ENCODE data around the gene MC1R. TPM values are rescaled to one million over a fixed set of nuclear protein-coding genes. Genes with fewer than 3 reads are reported as not detected.
A peak's percentile ranks its signal among the peaks of the same experiment; 100 is the strongest.

Gene MC1R
- total RNA-seq, 2 experiments from 2014 or later, result 8.3 to 22.3 TPM

DNA sequence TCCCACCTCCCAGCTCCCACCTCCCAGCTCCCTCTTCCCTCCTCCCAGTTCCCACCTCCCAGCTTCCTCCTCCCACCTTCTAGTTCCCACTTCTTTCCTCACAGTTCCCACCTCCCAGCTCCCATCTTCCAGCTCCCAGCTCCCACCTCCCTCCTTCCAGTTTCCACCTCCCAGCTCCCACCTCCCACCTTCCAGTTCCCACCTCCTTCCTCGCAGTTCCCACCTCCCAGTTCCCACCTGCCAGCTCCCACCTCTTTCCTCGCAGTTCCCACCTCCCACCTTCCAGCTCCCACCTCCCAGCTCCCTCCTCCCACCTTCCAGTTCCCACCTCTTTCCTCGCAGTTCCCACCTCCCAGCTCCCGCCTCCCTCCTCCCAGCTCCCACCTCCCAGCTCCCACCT lies 10.4 kb upstream of the MC1R start:
- Histone ChIP-seq H3K4me2 (ENCODE audit: low read length) (no peak overlapping the region), H3K9me3 (ENCODE audit: low read length) (no peaks in the 10 kb centered on the region), H2AFZ (ENCODE audit: low read length) (no peak overlapping the region), H3K27ac (ENCODE audit: low read depth, low read length, poor library complexity, severe bottlenecking) (no peak overlapping the region), H3K79me2 (ENCODE audit: insufficient read depth, low read depth, low read length) (no peaks in the 10 kb centered on the region), H3K36me3 (ENCODE audit: insufficient read depth, low read length) (peaks cover 91% of the 10 kb centered on the region), H4K20me1 (ENCODE audit: insufficient read depth, low read length) (no peaks in the 10 kb centered on the region), H3K4me1 (ENCODE audit: insufficient read depth, low read length, poor library complexity, severe bottlenecking) (no peaks in the 10 kb centered on the region), H3K4me3 (ENCODE audit: low read depth, low read length, poor library complexity, severe bottlenecking) (no peak overlapping the region), H3K9me2 (ENCODE audit: insufficient read depth, low read length) (no peaks in the 10 kb centered on the region)
- POLR2A ChIA-PET, result interaction anchor here (0.7 kb wide), 1 partner anchor 205 kb away, joined by 3 read pairs; no protein-coding TSS in a partner anchor
- TF ChIP-seq EZH2phosphoT487 (IDR thresholded peaks at IDR 0.05; ENCODE audit: borderline replicate concordance, low read depth, low read length), result no peak
- TF ChIP-seq, protein P1, sequence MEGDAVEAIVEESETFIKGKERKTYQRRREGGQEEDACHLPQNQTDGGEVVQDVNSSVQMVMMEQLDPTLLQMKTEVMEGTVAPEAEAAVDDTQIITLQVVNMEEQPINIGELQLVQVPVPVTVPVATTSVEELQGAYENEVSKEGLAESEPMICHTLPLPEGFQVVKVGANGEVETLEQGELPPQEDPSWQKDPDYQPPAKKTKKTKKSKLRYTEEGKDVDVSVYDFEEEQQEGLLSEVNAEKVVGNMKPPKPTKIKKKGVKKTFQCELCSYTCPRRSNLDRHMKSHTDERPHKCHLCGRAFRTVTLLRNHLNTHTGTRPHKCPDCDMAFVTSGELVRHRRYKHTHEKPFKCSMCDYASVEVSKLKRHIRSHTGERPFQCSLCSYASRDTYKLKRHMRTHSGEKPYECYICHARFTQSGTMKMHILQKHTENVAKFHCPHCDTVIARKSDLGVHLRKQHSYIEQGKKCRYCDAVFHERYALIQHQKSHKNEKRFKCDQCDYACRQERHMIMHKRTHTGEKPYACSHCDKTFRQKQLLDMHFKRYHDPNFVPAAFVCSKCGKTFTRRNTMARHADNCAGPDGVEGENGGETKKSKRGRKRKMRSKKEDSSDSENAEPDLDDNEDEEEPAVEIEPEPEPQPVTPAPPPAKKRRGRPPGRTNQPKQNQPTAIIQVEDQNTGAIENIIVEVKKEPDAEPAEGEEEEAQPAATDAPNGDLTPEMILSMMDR (conservative IDR thresholded peaks at IDR 0.05; ENCODE audit: low read length), result no peak
- no peak for DNase-seq (ENCODE audit: low spot score)
- intact Hi-C loops (cut with micrococcal nuclease; ENCODE audit: unreplicated experiment), result no loop called here
- BruUV-seq (replicated peaks), result no TSS peak
- CTCF ChIA-PET (ENCODE audit: unreplicated experiment), result no interaction called here

DNA sequence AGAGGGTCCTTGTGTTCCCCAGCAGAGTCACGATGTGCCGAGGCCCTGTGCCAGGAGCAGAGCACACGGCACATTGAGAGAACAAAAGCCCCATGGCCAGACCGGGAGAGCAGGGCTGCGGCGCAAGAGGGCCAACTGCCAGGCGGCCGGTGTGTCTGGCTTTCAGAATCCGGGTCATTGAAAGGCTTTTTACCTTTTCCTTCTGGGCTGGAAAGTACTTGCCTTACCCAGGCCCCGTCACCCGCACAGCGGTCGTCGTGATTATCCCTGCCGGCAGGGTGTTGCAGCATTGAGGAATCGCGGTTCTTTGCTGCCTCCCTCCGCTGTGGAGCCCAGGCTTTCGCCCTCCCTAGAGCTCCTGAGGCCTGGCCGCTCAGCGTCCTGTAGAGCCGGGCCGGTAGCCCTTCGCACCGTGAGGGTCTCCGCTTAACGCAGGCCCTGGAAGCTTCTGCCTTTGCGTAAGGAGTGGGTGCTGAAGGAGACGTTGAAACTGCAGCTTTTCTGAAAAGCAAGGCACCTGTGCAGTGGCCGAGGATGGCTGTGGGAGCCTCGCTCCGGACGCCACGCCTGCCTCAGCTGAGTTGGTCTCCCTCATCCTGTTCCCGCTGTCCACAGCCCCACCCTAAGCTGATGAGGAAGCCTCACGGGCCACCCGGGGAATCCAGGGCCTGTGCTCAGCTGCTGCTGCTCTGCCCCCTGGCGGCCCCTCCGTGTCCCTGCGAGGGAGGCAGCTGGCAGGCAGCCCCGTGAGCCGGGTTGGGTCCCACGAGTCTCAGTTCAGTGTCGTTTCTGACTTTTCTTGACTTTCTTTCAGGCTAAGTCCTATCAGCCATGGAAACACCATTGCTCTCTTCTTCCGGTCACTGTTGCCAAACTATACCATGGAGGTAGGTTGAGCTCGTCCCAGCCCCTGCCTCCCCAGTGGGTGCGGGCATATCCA lies 8.6 kb upstream of the MC1R start:
- H3K36me3 ChIP-seq (ENCODE audit: insufficient read depth, low read length), result peaks cover 83% of the 10 kb centered on the region

More for the DNA sequence above, 8.6 kb upstream of the MC1R start:
- Histone ChIP-seq H3K4me3 (ENCODE audit: low read depth, low read length, poor library complexity, severe bottlenecking) (no peak overlapping the region), H2AFZ (ENCODE audit: low read length) (no peak overlapping the region), H3K79me2 (ENCODE audit: insufficient read depth, low read depth, low read length) (no peaks in the 10 kb centered on the region), H3K27ac (ENCODE audit: low read depth, low read length, poor library complexity, severe bottlenecking) (no peak overlapping the region), H3K9me3 (ENCODE audit: low read length) (no peaks in the 10 kb centered on the region), H3K4me2 (ENCODE audit: low read length) (no peak overlapping the region), H3K4me1 (ENCODE audit: insufficient read depth, low read length, poor library complexity, severe bottlenecking) (no peaks in the 10 kb centered on the region), H3K9me2 (ENCODE audit: insufficient read depth, low read length) (no peaks in the 10 kb centered on the region), H4K20me1 (ENCODE audit: insufficient read depth, low read length) (no peaks in the 10 kb centered on the region)
- no peak for TF ChIP-seq EZH2phosphoT487 (IDR thresholded peaks at IDR 0.05; ENCODE audit: borderline replicate concordance, low read depth, low read length)
- TF ChIP-seq, protein P1 (conservative IDR thresholded peaks at IDR 0.05; ENCODE audit: low read length), result peak; percentile 92
- ChIA-PET CTCF (ENCODE audit: unreplicated experiment) (interaction anchor here (0.6 kb wide), 1 partner anchor 165 kb away, joined by 3 read pairs; no protein-coding TSS in a partner anchor), POLR2A (interaction anchor here (0.6 to 1.1 kb wide), 3 partner anchors 12 to 27 kb away, joined by 3 to 5 read pairs (median 3); no protein-coding TSS in a partner anchor)
- DNase-seq (ENCODE audit: low spot score), result peak; percentile 74
- intact Hi-C loops (cut with micrococcal nuclease; ENCODE audit: unreplicated experiment), result loop anchor here (10.0 kb wide), 1 partner anchor 95 kb away; the partner anchor contains the start of gene FANCA
- no TSS peak for BruUV-seq (replicated peaks)

Measured in OCI-LY7 (cell line).